Left ventricle myocardium inferior (tissue), 1 donor: ENCODE measurements around the gene THAP5. TPM values are rescaled to one million over a fixed set of nuclear protein-coding genes. Genes with fewer than 3 reads are reported as not detected.

Experiments used
- DNase-seq: peaks from one replicate; pipeline ENCODE4 v3.0.0-alpha.2; 2020
- H3K27ac ChIP-seq: fragments of 200-600 bp; replicated peaks from 2 replicates; pipeline ENCODE4 v1.8.0; 2021
- H3K27me3 ChIP-seq: fragments of 200-600 bp; 2 replicates; pipeline ENCODE4 v1.8.0; 2021; ENCODE audit warnings: low read depth
- H3K36me3 ChIP-seq: fragments of 200-600 bp; 2 replicates; pipeline ENCODE4 v1.8.0; 2021
- H3K4me1 ChIP-seq: fragments of 200-600 bp; 2 replicates; pipeline ENCODE4 v1.8.0; 2021
- H3K4me3 ChIP-seq: fragments of 200-600 bp; 2 replicates; pipeline ENCODE4 v1.8.0; 2021; ENCODE audit warnings: mild to moderate bottlenecking, moderate library complexity
- H3K9me3 ChIP-seq: fragments of 200-600 bp; replicated peaks from 2 replicates; pipeline ENCODE4 v1.8.0; 2021
- CTCF ChIP-seq: fragments of 200-600 bp; IDR thresholded peaks from 2 replicates; pipeline ENCODE4 v1.8.0; 2021; ENCODE audit warnings: antibody characterized with exemption, mild to moderate bottlenecking, borderline replicate concordance
- intact Hi-C: fragments of 100-400 bp; cut with micrococcal nuclease; formaldehyde crosslinking; loops from one replicate; pipeline ENCODE4 v1.11.0; 2022
- total RNA-seq: library from RNA; stranded (reverse); fragmentation: NEBNext Ultra II Directional; extraction: Animal tissue kit (Norgen Biotek cat#: 25700); gene quantifications from one replicate; pipeline ENCODE4 v1.2.1, GENCODE V29; 2021
- donor health status: DM: no; HTN: yes; CAD: no; lungs with severe emphysema.

The THAP5 gene
- total RNA-seq, 1 donor from 2014 or later = 24.4 TPM

- Histone ChIP-seq H3K4me3 (no peak overlapping the region), H3K4me1 (peaks cover 1% of the 10 kb centered on the region), H3K27ac (no peak overlapping the region), H3K27me3 (no peaks in the 10 kb centered on the region), H3K9me3 (no peaks in the 10 kb centered on the region), H3K36me3 (no peaks in the 10 kb centered on the region)
- intact Hi-C loops = no loop called here
- DNase-seq = no peak
- no peak for TF ChIP-seq CTCF
These were observed 21.1 kb upstream of the THAP5 start for GRCh38 chr7:108590606-108591005.

GRCh38 chr7:108589874-108590273, 20.4 kb upstream of the THAP5 start:
- Histone ChIP-seq H3K27me3 (no peaks in the 10 kb centered on the region), H3K36me3 (no peaks in the 10 kb centered on the region), H3K4me3 (no peak overlapping the region), H3K4me1 (peaks cover 6% of the 10 kb centered on the region), H3K27ac (no peak overlapping the region), H3K9me3 (no peaks in the 10 kb centered on the region)
- DNase-seq = no peak
- intact Hi-C loops = no loop called here
- TF ChIP-seq CTCF = no peak

- Histone ChIP-seq H3K4me3 (no peak overlapping the region), H3K4me1 (peaks cover 6% of the 10 kb centered on the region), H3K27ac (no peak overlapping the region), H3K36me3 (no peaks in the 10 kb centered on the region), H3K9me3 (no peaks in the 10 kb centered on the region), H3K27me3 (no peaks in the 10 kb centered on the region)
- intact Hi-C loops = no loop called here
- TF ChIP-seq CTCF = no peak
- no peak for DNase-seq
These were observed 19.7 kb upstream of the THAP5 start for GRCh38 chr7:108589199-108589598.

GRCh38 chr7:108586274-108586710, 16.8 kb upstream of the THAP5 start:
- no peaks in the 10 kb centered on the region for H3K36me3 ChIP-seq
- H3K27me3 ChIP-seq = no peaks in the 10 kb centered on the region
- H3K4me3 ChIP-seq = peak overlapping the region; percentile 4
- no peak for TF ChIP-seq CTCF
- H3K4me1 ChIP-seq = peaks cover 6% of the 10 kb centered on the region
- intact Hi-C loops = no loop called here
- H3K9me3 ChIP-seq = no peaks in the 10 kb centered on the region
- no peak overlapping the region for H3K27ac ChIP-seq
- DNase-seq = no peak

GRCh38 chr7:108585843-108586242, 16.3 kb upstream of the THAP5 start:
- H3K27ac ChIP-seq = no peak overlapping the region
- peak overlapping the region; percentile 4 for H3K4me3 ChIP-seq
- no peak for DNase-seq
- TF ChIP-seq CTCF = no peak
- H3K36me3 ChIP-seq = no peaks in the 10 kb centered on the region
- H3K27me3 ChIP-seq = no peaks in the 10 kb centered on the region
- intact Hi-C loops = no loop called here
- H3K4me1 ChIP-seq = peaks cover 6% of the 10 kb centered on the region
- H3K9me3 ChIP-seq = no peaks in the 10 kb centered on the region

GRCh38 chr7:108584211-108584610, 14.7 kb upstream of the THAP5 start:
- Histone ChIP-seq H3K9me3 (peaks cover 12% of the 10 kb centered on the region), H3K4me1 (peaks cover 6% of the 10 kb centered on the region), H3K27me3 (no peaks in the 10 kb centered on the region), H3K36me3 (peaks cover 13% of the 10 kb centered on the region), H3K27ac (no peak overlapping the region), H3K4me3 (no peak overlapping the region)
- no peak for TF ChIP-seq CTCF
- no peak for DNase-seq
- intact Hi-C loops = no loop called here
